ENCODE results near the gene KIF7. TPM values are rescaled to one million over a fixed set of nuclear protein-coding genes. Genes with fewer than 3 reads are reported as not detected.

KIF7 gene
- total RNA-seq, 4 donors from 2014 or later = 0.79 to 1.9 (median 1.8) TPM

GRCh38 chr15:89578146-89578545 lies 77.1 kb downstream of the KIF7 start:
- H3K4me3 ChIP-seq = no peak overlapping the region
- DNase-seq (ENCODE audit: low spot score in 2 of 2) = no peak
- no peak for TF ChIP-seq POLR2A (IDR thresholded peaks at IDR 0.05)
- no peak for TF ChIP-seq CTCF (IDR thresholded peaks at IDR 0.05)
- no peak for TF ChIP-seq EP300 (IDR thresholded peaks at IDR 0.05)
- no peak for TF ChIP-seq POLR2AphosphoS5 (IDR thresholded peaks at IDR 0.05)

More at GRCh38 chr15:89578146-89578545, 77.1 kb downstream of the KIF7 start:
- no peaks in the 10 kb centered on the region for H3K9me3 ChIP-seq
- H3K27me3 ChIP-seq = no peaks in the 10 kb centered on the region
- H3K4me1 ChIP-seq = peaks cover 10% of the 10 kb centered on the region
- 71% methylated on average over 2 of the region's 2 CpGs for WGBS
- no peak overlapping the region for H3K27ac ChIP-seq
- H3K36me3 ChIP-seq = no peaks in the 10 kb centered on the region

Other genes with a start within 250 kb of the KIF7 start
- gene RHCG, start 158.9 kb downstream of the KIF7 start, total RNA-seq = 10 to 100 TPM; 18.6 to 24.2 (median 20.8) TPM
- 1 to 10 TPM in 2 of 4 donors, under 1 TPM in 2; 0.76 to 1.5 (median 0.99) TPM for gene TICRR, start 80.0 kb downstream of the KIF7 start, total RNA-seq
- 10 to 100 TPM; 17.7 to 52.4 (median 35.9) TPM for gene PLIN1, start 23.9 kb upstream of the KIF7 start, total RNA-seq
- gene PEX11A, start 35.3 kb upstream of the KIF7 start, total RNA-seq = 10 to 100 TPM in 2 of 4 donors, 1 to 10 TPM in 2; 7.9 to 16.9 (median 10.6) TPM
- gene WDR93, start 35.3 kb upstream of the KIF7 start, total RNA-seq = under 1 TPM in 1 of 4 donors, not detected in 3; 0.31 TPM
- gene MESP1, start 95.8 kb upstream of the KIF7 start, total RNA-seq = 1 to 10 TPM in 2 of 4 donors, under 1 TPM in 2; 0.49 to 1.9 (median 0.89) TPM
- gene MESP2, start 120.9 kb upstream of the KIF7 start, total RNA-seq = 1 to 10 TPM in 1 of 4 donors, not detected in 3; 1.1 TPM
- 10 to 100 TPM; 14.2 to 25.1 (median 19.0) TPM for gene ANPEP, start 159.4 kb upstream of the KIF7 start, total RNA-seq
- gene AP3S2, start 238.5 kb upstream of the KIF7 start, total RNA-seq = 10 to 100 TPM; 15.5 to 70.4 (median 28.4) TPM